B cell (primary cell): ENCODE data around the gene CERK. TPM values are rescaled to one million over a fixed set of nuclear protein-coding genes. Genes with fewer than 3 reads are reported as not detected.

Source experiments
- ATAC-seq: fragments of 200-7000 bp; cut with Tn5 transposase; one replicate; pipeline ENCODE4 v1.10.0; 2021; ENCODE audit warnings: low read depth, mild to moderate bottlenecking, moderate number of reproducible peaks, moderate library complexity
- CTCF ChIA-PET: fragments of 350-600 bp; sonication (Branson Sonifier 250); formaldehyde crosslinking; loops from one replicate; lab custom pipeline; 2021; ENCODE audit warnings: antibody characterized with exemption, inconsistent platforms; lab: Charles Lee
- POLR2A ChIA-PET: fragments of 350-600 bp; sonication (Branson Sonifier 250); formaldehyde crosslinking; loops from one replicate; lab custom pipeline; 2021; ENCODE audit warnings: antibody characterized with exemption; lab: Charles Lee
- DNase-seq: peaks from one replicate; pipeline ENCODE4 v3.0.0; 2013
- H2AFZ ChIP-seq: 2 replicates; pipeline ENCODE4 v1.6.1; 2012; ENCODE audit warnings: mild to moderate bottlenecking, low read depth, low read length; ENCODE audit not compliant: insufficient read depth, poor library complexity, severe bottlenecking
- H3K27ac ChIP-seq, 2 donors: 1 replicate in 1 of 2; 2 replicates in 1 of 2; pipeline ENCODE4 v1.5.1; 2012 to 2013; ENCODE audit warnings: low read length in 2 of 2, mild to moderate bottlenecking in 2 of 2, moderate library complexity in 1 of 2
- H3K27me3 ChIP-seq, 4 experiments: fragments of 200-600 bp in 1 of 4; sonication (generic) in 1 of 4; replicated peaks in 1 of 4; 1 replicate in 2 of 4; 2 replicates in 2 of 4; pipeline versions ENCODE4 v1.6.1 to v1.7.0; 2013 to 2016; ENCODE audit warnings: low read length in 3 of 4, mild to moderate bottlenecking in 2 of 4, mixed read lengths in 1 of 4, moderate library complexity in 1 of 4; ENCODE audit not compliant: insufficient read depth in 4 of 4, control insufficient read depth in 3 of 4; ENCODE audit errors: control extremely low read depth in 1 of 4
- H3K36me3 ChIP-seq, 2 experiments: replicated peaks in 1 of 2; 1 replicate in 1 of 2; 2 replicates in 1 of 2; pipeline versions ENCODE4 v1.6.1 to v1.7.1; 2013; ENCODE audit warnings: low read length in 1 of 2; ENCODE audit not compliant: insufficient read depth in 2 of 2, control insufficient read depth in 1 of 2; ENCODE audit errors: control extremely low read depth in 1 of 2, extremely low read depth in 1 of 2
- H3K4me1 ChIP-seq, 2 donors: fragments of 200-600 bp in 1 of 2; sonication (generic) in 1 of 2; 1 replicate in 1 of 2; 2 replicates in 1 of 2; pipeline versions ENCODE4 v1.5.1 to v1.6.1; 2013 to 2017; ENCODE audit warnings: low read length in 2 of 2; ENCODE audit not compliant: control insufficient read depth in 2 of 2, insufficient read depth in 2 of 2
- H3K4me2 ChIP-seq: replicated peaks from 2 replicates; pipeline ENCODE3; 2012; ENCODE audit warnings: mild to moderate bottlenecking, low read depth, low read length; ENCODE audit not compliant: poor library complexity, severe bottlenecking
- H3K4me3 ChIP-seq, 5 experiments: fragments of 200-600 bp in 1 of 5; sonication (generic) in 1 of 5; 1 replicate in 3 of 5; 2 replicates in 2 of 5; pipeline versions ENCODE4 v1.5.1 to v1.7.0; 2011 to 2016; ENCODE audit warnings: low read length in 4 of 5, mild to moderate bottlenecking in 4 of 5, low read depth in 2 of 5, control low read depth in 1 of 5, moderate library complexity in 1 of 5; ENCODE audit not compliant: insufficient read depth in 1 of 5; ENCODE audit errors: control extremely low read depth in 1 of 5, extremely low read depth in 1 of 5
- H3K79me2 ChIP-seq: fragments of 200-600 bp; sonication (generic); one replicate; pipeline ENCODE4 v1.6.0; 2016; ENCODE audit warnings: low read length; ENCODE audit not compliant: control insufficient read depth, insufficient read depth
- H3K9ac ChIP-seq: fragments of 200-600 bp; sonication (generic); 2 replicates; pipeline ENCODE4 v1.6.1; 2017; ENCODE audit warnings: mild to moderate bottlenecking, low read length, moderate library complexity
- H3K9me3 ChIP-seq, 3 donors: one replicate each; pipeline versions ENCODE4 v1.6.1 to v1.7.1; 2013; ENCODE audit warnings: low read length in 2 of 3; ENCODE audit not compliant: control insufficient read depth in 2 of 3, insufficient read depth in 1 of 3; ENCODE audit errors: control extremely low read depth in 1 of 3
- H4K20me1 ChIP-seq: 2 replicates; pipeline ENCODE4 v1.6.0; 2012; ENCODE audit warnings: mild to moderate bottlenecking, low read length; ENCODE audit not compliant: insufficient read depth, control insufficient read depth, poor library complexity, severe bottlenecking
- H3K27ac Mint-ChIP-seq: one replicate; pipeline ENCODE4 v1.8.0; 2021; ENCODE audit warnings: mixed read lengths
- H3K27me3 Mint-ChIP-seq: one replicate; pipeline ENCODE4 v1.8.0; 2021; ENCODE audit warnings: mixed read lengths
- H3K4me1 Mint-ChIP-seq: one replicate; pipeline ENCODE4 v1.8.0; 2021; ENCODE audit warnings: mixed read lengths
- H3K4me3 Mint-ChIP-seq: one replicate; pipeline ENCODE4 v1.8.0; 2021; ENCODE audit warnings: mixed read lengths
- H3K9me3 Mint-ChIP-seq: one replicate; pipeline ENCODE4 v1.8.0; 2022; ENCODE audit warnings: mixed read lengths; ENCODE audit not compliant: insufficient read depth
- EZH2 ChIP-seq: IDR thresholded peaks from 2 replicates; pipeline ENCODE4 v1.6.1; 2012; ENCODE audit warnings: borderline replicate concordance, low read depth, mild to moderate bottlenecking, moderate library complexity, low read length; ENCODE audit not compliant: insufficient read depth, poor library complexity, severe bottlenecking
- WGBS: methylation state at CpG from one replicate; pipeline ENCODE4 v1.1.5; 2013; ENCODE audit warnings: missing lambda C conversion rate; ENCODE audit not compliant: insufficient coverage; 5-methylcytosine and 5-hydroxymethylcytosine counted together
- intact Hi-C: fragments of 100-400 bp; cut with micrococcal nuclease; formaldehyde crosslinking; loops from one replicate; pipeline ENCODE4 v1.10.0; 2022
- polyA plus RNA-seq: library from polyadenylated mRNA; depleted of rRNA; stranded (reverse); fragments of >200 nt; gene quantifications from 2 replicates; pipeline ENCODE4 v1.2.3, GENCODE V29; 2012
- total RNA-seq, 2 donors: library from RNA; stranded (reverse); fragments of 120-200 nt in 1 of 2; gene quantifications; 1 replicate in 1 of 2; 2 replicates in 1 of 2; pipeline versions ENCODE4 v1.2.3 to v1.2.4, GENCODE V29; 2013 to 2022
- TF ChIP-seq, protein P1 (sequence below): fragments of 200-600 bp; IDR thresholded peaks from one replicate; pipeline ENCODE4 v1.8.0; 2022; ENCODE audit warnings: antibody characterized with exemption, mild to moderate bottlenecking

Gene CERK
- total and polyA plus RNA-seq, 2 donors (not counting 1 experiment from before 2014, with no cell fraction given), result 23.2 to 48.3 TPM

DNA sequence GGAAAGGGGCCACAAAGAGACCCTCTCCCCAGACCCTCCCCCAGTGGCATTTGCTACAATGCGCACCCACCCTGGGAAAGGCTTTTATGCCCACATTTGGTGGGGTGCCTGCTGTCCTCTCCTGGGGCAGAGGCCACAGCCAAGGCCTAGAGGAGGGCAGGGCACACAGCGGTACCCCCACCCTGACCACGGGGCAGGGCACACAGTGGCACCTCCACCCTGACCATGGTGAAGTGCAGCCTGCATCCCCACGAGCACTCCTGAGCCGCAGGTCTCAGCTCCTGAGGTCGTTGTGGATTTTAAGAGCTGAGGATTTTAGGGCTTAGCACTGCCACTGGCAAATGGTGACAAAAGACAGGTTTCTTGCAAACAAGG lies 34.1 kb downstream of the CERK start:
- intact Hi-C loops, result no loop called here
- no peak for DNase-seq
- no peak overlapping the region for H3K27ac Mint-ChIP-seq
- H3K4me3 ChIP-seq, result no peak overlapping the region
- H3K9me3 Mint-ChIP-seq, result no peaks in the 10 kb centered on the region
- no peaks in the 10 kb centered on the region for H3K27me3 ChIP-seq
- POLR2A ChIA-PET, result no interaction called here
- H3K4me1 Mint-ChIP-seq, result no peaks in the 10 kb centered on the region
- no peaks in the 10 kb centered on the region for H3K9me3 ChIP-seq
- no peaks in the 10 kb centered on the region for H3K27me3 Mint-ChIP-seq
- WGBS, result 97% methylated on average over 6 of the region's 6 CpGs
- peaks cover 23% of the 10 kb centered on the region for H3K79me2 ChIP-seq
- no peak overlapping the region for H3K27ac ChIP-seq
- CTCF ChIA-PET, result interaction anchor here (2.8 kb wide), 1 partner anchor 140 kb away, joined by 9 read pairs; no protein-coding TSS in a partner anchor
- peaks cover 55% of the 10 kb centered on the region for H4K20me1 ChIP-seq
- peaks cover 0 to 80% of the 10 kb centered on the region in 2 experiments for H3K36me3 ChIP-seq
- no peak overlapping the region for H3K9ac ChIP-seq
- no peaks in the 10 kb centered on the region for H3K4me1 ChIP-seq
- no peak overlapping the region for H3K4me3 Mint-ChIP-seq
- H3K4me2 ChIP-seq, result no peak overlapping the region
- no peak for TF ChIP-seq EZH2
- TF ChIP-seq, protein P1, sequence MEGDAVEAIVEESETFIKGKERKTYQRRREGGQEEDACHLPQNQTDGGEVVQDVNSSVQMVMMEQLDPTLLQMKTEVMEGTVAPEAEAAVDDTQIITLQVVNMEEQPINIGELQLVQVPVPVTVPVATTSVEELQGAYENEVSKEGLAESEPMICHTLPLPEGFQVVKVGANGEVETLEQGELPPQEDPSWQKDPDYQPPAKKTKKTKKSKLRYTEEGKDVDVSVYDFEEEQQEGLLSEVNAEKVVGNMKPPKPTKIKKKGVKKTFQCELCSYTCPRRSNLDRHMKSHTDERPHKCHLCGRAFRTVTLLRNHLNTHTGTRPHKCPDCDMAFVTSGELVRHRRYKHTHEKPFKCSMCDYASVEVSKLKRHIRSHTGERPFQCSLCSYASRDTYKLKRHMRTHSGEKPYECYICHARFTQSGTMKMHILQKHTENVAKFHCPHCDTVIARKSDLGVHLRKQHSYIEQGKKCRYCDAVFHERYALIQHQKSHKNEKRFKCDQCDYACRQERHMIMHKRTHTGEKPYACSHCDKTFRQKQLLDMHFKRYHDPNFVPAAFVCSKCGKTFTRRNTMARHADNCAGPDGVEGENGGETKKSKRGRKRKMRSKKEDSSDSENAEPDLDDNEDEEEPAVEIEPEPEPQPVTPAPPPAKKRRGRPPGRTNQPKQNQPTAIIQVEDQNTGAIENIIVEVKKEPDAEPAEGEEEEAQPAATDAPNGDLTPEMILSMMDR, result no peak
- ATAC-seq, result no peak
- H2AFZ ChIP-seq, result no peak overlapping the region

DNA sequence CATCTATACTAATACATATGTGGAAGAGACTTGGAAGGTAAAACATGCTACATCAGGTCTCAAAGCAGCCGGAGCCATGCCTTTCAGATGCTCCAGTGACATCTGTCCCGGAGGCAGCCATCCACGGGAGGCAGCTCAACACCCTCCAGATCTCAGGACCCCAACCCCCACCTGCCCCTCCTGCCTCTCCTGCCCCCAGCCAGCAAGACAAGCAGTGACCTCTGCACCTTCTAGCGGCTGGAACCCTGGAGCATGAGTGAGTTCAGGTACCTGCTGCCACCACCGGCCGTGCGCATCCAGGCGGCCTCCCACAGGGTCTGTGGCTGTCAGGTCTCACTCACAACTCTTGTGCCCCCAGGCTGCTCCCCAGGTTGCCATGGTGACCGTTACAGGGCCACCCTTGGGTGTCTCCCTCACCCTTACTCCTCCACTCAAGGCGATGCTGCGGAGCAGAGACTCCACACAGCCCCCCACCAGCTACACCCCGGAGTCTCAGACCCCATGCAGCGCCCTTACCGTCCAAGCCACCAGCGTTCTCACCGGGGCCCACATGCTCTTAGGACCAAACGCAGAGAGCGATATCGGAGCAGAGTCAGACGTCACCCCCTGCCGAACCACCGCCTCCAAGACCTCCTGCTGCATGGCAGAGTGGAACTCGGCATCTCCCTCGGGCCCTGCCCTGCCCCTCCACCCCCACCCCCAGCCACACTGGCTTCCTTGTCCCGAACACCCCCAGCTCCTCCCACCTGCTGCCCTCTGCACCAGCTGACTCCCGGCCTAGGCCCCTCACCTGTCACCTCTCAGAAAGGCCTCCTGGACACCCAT lies 34.7 kb downstream of the CERK start:
- no peaks in the 10 kb centered on the region for H3K4me1 ChIP-seq
- no peaks in the 10 kb centered on the region for H3K27me3 Mint-ChIP-seq
- H3K79me2 ChIP-seq, result peaks cover 19% of the 10 kb centered on the region
- H3K4me3 Mint-ChIP-seq, result no peak overlapping the region
- ChIA-PET CTCF (interaction anchor here (2.8 kb wide), 1 partner anchor 140 kb away, joined by 9 read pairs; no protein-coding TSS in a partner anchor), POLR2A (no interaction called here)
- H2AFZ ChIP-seq, result no peak overlapping the region
- peaks cover 49% of the 10 kb centered on the region for H4K20me1 ChIP-seq
- intact Hi-C loops, result no loop called here
- TF ChIP-seq, protein P1, result no peak
- TF ChIP-seq EZH2, result no peak
- H3K36me3 ChIP-seq, result peaks cover 0 to 78% of the 10 kb centered on the region in 2 experiments
- H3K27me3 ChIP-seq, result no peaks in the 10 kb centered on the region
- H3K27ac ChIP-seq, result no peak overlapping the region
- H3K9me3 ChIP-seq, result no peaks in the 10 kb centered on the region
- H3K9me3 Mint-ChIP-seq, result no peaks in the 10 kb centered on the region
- H3K4me1 Mint-ChIP-seq, result no peaks in the 10 kb centered on the region
- WGBS, result 99% methylated on average over 22 of the region's 26 CpGs
- H3K4me3 ChIP-seq, result no peak overlapping the region
- no peak overlapping the region for H3K9ac ChIP-seq
- H3K4me2 ChIP-seq, result no peak overlapping the region
- H3K27ac Mint-ChIP-seq, result no peak overlapping the region
- no peak for DNase-seq
- ATAC-seq, result no peak
